Measurements from ENCODE around the gene DUSP5.

DUSP5 gene

DNA sequence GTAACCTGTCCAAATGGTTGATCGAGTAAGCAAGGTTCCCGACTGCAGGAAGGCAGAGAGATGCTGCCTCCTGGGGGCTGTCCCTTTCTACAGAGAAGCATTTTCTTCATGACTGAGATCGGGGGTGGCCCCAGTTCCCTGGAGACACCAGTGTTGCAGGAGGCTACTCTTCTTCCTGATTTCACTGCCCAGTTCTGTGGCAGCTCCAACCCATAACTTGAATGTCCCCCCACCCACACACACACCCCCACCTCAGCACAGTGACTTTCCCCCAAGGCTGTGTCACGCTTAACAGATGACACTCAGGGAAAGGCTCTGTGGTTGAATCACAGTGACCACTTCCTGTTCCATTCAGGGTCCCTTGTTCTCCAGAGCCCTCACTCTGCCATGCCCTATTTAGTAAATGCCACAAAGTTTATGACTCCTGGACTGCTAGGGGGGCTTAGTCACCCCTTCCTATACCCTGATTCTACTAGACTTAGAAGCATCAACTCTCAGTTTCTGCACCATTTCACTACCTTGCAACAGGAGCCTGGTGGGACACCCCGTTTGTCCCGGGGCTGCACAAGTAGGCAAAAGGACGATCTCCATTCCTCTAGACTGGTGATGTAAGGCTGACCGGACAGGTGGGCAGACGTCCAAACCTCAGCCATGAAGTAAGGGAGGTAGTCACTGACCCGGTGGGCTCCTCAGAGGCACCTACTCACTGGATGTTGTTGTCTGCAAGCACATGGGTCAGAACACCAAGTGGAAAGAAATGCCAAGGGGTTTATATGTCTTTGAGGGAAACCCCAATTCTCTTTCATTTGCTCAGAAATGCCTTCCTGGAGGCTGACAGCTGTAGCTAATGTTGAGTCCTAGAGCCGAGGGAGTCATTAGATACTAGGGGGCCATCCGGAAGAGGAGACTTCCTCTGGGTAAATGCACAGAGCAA is 38.5 kb downstream of the DUSP5 start:
- in situ Hi-C loops (cut with MboI; ENCODE audit: low sequenced_read_pairs) = no loop called here

DNA sequence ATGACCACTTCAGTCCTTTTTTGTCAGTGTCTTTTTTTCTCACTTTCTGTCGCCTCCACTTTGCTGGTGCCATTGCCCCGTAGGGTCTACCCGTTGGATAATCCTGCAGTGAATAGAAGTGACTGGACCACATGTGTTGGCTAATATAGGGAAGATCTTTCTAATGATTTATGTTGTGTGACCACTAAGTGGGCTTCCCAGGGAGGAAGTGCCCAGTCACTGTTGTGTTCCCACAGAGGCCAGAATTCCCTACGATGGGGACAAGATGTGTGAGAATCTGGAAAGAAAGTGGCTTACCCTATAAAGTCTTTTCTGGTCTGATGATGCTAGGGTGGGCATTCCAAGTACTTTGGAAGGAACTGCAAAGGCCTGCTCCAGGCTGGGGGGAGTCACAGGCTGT is 41.4 kb downstream of the DUSP5 start:
- in situ Hi-C loops (cut with MboI; ENCODE audit: low sequenced_read_pairs) = no loop called here

GRCh38 chr10:110540031-110540430 is 42.3 kb downstream of the DUSP5 start:
- in situ Hi-C loops (cut with MboI; ENCODE audit: low sequenced_read_pairs) = no loop called here

DNA sequence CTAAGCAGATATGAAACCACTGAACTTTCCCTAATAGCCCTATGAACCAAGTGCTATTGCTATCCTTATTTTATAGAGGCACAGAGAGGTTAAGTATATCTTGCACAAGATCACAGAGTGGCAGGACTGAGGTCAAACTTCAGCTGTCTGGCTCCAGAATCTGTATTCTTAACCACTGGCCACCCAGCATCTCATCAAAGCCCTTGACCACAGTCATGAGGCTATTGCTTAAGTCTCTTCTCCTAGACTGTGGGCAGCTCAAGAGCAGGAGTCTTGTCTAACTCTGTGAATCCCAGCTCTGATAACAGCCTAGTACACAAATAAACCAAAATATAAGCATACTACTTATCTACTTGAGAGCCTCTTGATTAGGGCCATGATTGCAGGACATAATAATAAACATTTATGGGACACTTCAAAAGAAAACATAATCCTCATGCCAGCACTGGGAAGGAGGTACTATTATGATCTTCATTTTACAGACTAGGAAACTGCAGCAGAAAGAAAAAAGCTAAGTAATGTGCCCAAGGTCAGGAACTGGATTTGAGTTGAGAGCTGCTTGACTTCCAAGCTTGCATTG is 47.3 kb downstream of the DUSP5 start:
- in situ Hi-C loops (cut with MboI; ENCODE audit: low sequenced_read_pairs) = no loop called here

GRCh38 chr10:110546077-110546476 is 48.4 kb downstream of the DUSP5 start:
- in situ Hi-C loops (cut with MboI; ENCODE audit: low sequenced_read_pairs) = no loop called here

GRCh38 chr10:110546499-110547110 is 48.9 kb downstream of the DUSP5 start:
- in situ Hi-C loops (cut with MboI; ENCODE audit: low sequenced_read_pairs) = no loop called here

GRCh38 chr10:110547139-110547761 is 49.5 kb downstream of the DUSP5 start:
- in situ Hi-C loops (cut with MboI; ENCODE audit: low sequenced_read_pairs) = no loop called here

GRCh38 chr10:110548002-110548401 is 50.3 kb downstream of the DUSP5 start:
- in situ Hi-C loops (cut with MboI; ENCODE audit: low sequenced_read_pairs) = no loop called here

DNA sequence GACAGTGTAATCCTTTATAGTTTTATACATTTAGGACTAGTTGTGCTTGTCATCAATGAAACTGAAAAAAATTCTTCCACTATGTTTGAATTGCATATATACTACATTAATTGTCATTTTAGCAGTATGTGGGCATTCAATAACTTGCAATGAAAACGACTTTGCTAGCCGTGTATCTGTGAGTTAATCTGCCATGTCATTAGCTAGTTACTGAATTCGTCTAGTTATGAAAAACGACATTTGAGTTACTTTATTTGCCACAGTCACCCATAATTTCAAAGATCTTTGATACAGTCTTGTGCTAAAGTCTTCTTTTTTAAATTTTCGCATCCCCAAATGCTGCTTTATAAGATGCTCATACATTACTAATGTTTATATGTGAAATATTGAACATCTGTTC is 51.5 kb downstream of the DUSP5 start:
- in situ Hi-C loops (cut with MboI; ENCODE audit: low sequenced_read_pairs) = no loop called here

GRCh38 chr10:110553905-110554304 is 56.2 kb downstream of the DUSP5 start:
- in situ Hi-C loops (cut with MboI; ENCODE audit: low sequenced_read_pairs) = loop anchor here (5.0 kb wide), 1 partner anchor 202 kb away; no protein-coding TSS in a partner anchor

GRCh38 chr10:110556296-110556695 is 58.6 kb downstream of the DUSP5 start:
- in situ Hi-C loops (cut with MboI; ENCODE audit: low sequenced_read_pairs) = no loop called here

- in situ Hi-C loops (cut with MboI; ENCODE audit: low sequenced_read_pairs) = no loop called here
Measured at GRCh38 chr10:110556969-110557601, 59.4 kb downstream of the DUSP5 start.

- in situ Hi-C loops (cut with MboI; ENCODE audit: low sequenced_read_pairs) = no loop called here
Measured at GRCh38 chr10:110558041-110558440, 60.3 kb downstream of the DUSP5 start.

- in situ Hi-C loops (cut with MboI; ENCODE audit: low sequenced_read_pairs) = no loop called here
Measured at GRCh38 chr10:110560012-110560411, 62.3 kb downstream of the DUSP5 start.

Data from HL-60/S4 (cell line).